Measurements from ENCODE around the gene NPLOC4.

The NPLOC4 gene

DNA sequence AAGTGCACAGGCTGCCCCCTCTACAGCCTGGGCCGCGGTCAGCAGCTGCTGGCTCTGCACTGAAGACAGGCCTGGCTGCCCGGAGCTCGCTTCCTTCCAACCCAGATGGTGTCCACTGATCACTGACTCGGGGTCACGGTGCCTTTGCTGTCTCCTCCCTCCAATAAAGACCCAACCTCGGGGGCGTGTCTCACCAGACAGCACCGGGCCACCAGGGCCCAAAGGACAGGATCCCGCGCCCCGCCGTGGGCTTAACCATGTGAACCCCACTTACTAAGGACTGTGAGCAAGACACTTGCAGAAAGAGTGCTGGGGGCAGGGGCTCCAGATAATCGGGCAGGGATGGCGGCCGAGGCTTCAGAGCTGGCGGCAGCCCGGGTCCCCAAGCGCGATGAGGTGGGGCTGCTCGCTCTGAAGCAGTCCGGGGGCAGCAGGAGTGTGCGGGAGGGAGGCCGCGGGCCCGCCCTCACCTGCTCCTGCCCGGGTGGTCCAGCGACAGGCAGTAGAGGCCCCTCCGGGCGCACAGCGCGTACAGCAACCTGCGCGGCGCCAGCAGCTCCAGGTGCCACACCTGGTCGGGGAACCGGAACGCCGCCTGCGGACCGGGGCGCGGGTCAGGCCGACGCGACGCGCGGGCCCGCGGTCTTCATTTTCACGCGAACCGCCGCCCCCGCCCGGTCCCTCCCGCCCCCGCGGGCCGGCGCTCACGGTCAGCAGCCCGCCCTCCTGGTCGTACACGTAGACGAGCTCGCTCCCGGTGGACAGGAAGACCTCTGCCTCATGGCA lies 85.3 kb downstream of the NPLOC4 start (continued):
- TF ChIP-seq ZNF155 (tag by site-specific recombination; IDR thresholded peaks at IDR 0.05) (no peak), ZBTB10 (tag by site-specific recombination; IDR thresholded peaks at IDR 0.05) (no peak), ZNF660 (tag by site-specific recombination; IDR thresholded peaks at IDR 0.05) (no peak; the same call in 1 of the 2 replicates), ZNF530 (tag by site-specific recombination; IDR thresholded peaks at IDR 0.05; ENCODE audit: low read depth) (no peak), ZNF521 (tag by site-specific recombination; IDR thresholded peaks at IDR 0.05) (no peak), ZFHX2 (tag by site-specific recombination; conservative IDR thresholded peaks at IDR 0.05) (peak; percentile 62), HOXC10 (CRISPR knock-in tag; IDR thresholded peaks at IDR 0.05) (0 out of 2 replicates have a peak, but pooled peaks have one; percentile 46), BCL11A (tag by site-specific recombination; IDR thresholded peaks at IDR 0.05; ENCODE audit: low read depth) (no peak), BCL6B (tag by site-specific recombination; IDR thresholded peaks at IDR 0.05) (no peak)

- no peaks in the 10 kb centered on the region for H3K9me3 ChIP-seq (ENCODE audit: control insufficient read depth, insufficient read depth, low read depth, low read length)
- peaks cover 12% of the 10 kb centered on the region for H3K4me1 ChIP-seq (ENCODE audit: control insufficient read depth, insufficient read depth, low read length)
- H3K27ac ChIP-seq (ENCODE audit: extremely low read depth, low read depth, low read length) = peak overlapping the region; percentile 74; the same call in 1 of the 2 replicates
- CTCF ChIA-PET = interaction anchor here (0.6 to 3.9 kb wide), 3 partner anchors 50 to 487 kb away, joined by 3 to 23 read pairs (median 3); partner anchors contain the start of gene DCXR
- POLR2A ChIA-PET = interaction anchor here (2.1 to 3.4 kb wide), 3 partner anchors 8 to 40 kb away, joined by 8 to 48 read pairs (median 12); partner anchors contain the start of gene ACTG1
- peak; percentile 23; the same call in 1 of the 2 replicates for TF ChIP-seq GLIS2 (tag by site-specific recombination; IDR thresholded peaks at IDR 0.05)
- no peak for TF ChIP-seq ZNF677 (tag by site-specific recombination; IDR thresholded peaks at IDR 0.05)
- peaks cover 9 to 48% of the 10 kb centered on the region in 2 experiments; a peak in 2 of 3 replicates for H3K36me3 ChIP-seq (ENCODE audit: control insufficient read depth in 2 of 2, insufficient read depth in 1 of 2, low read length in 2 of 2)
- H3K4me3 ChIP-seq (ENCODE audit: low read depth, low read length) = peak overlapping the region; percentile 86
Observed at GRCh38 chr17:81550830-81551457, 86.0 kb downstream of the NPLOC4 start.

GRCh38 chr17:81550285-81550684 lies 86.6 kb downstream of the NPLOC4 start:
- CTCF ChIA-PET = interaction anchor here (0.6 to 3.9 kb wide), 3 partner anchors 27 to 487 kb away, joined by 3 to 23 read pairs (median 7); partner anchors contain the start of gene DCXR
- Histone ChIP-seq H3K27ac (ENCODE audit: extremely low read depth, low read depth, low read length) (no peak overlapping the region), H3K4me1 (ENCODE audit: control insufficient read depth, insufficient read depth, low read length) (peaks cover 12% of the 10 kb centered on the region), H3K36me3 (ENCODE audit: control insufficient read depth in 2 of 2, insufficient read depth in 1 of 2, low read length in 2 of 2) (peaks cover 9 to 54% of the 10 kb centered on the region in 2 experiments; a peak in 2 of 3 replicates), H3K9me3 (ENCODE audit: control insufficient read depth, insufficient read depth, low read depth, low read length) (no peaks in the 10 kb centered on the region), H3K4me3 (ENCODE audit: low read depth, low read length) (no peak overlapping the region)
- POLR2A ChIA-PET = interaction anchor here (3.4 kb wide), 1 partner anchor 40 kb away, joined by 48 read pairs; the partner anchor contains the start of gene ACTG1
- TF ChIP-seq ZBTB48 (tag by site-specific recombination; IDR thresholded peaks at IDR 0.05) (no peak), ZNF132 (tag by site-specific recombination; IDR thresholded peaks at IDR 0.05; ENCODE audit: borderline replicate concordance) (no peak), ZNF114 (tag by site-specific recombination; IDR thresholded peaks at IDR 0.05) (no peak), GLI2 (tag by site-specific recombination; IDR thresholded peaks at IDR 0.05; ENCODE audit: borderline replicate concordance, low read depth) (no peak), ZNF112 (tag by site-specific recombination; IDR thresholded peaks at IDR 0.05) (no peak), KLF7 (tag by site-specific recombination; IDR thresholded peaks at IDR 0.05; ENCODE audit: borderline replicate concordance) (no peak), OSR2 (tag by site-specific recombination; IDR thresholded peaks at IDR 0.05) (no peak), BCL11A (tag by site-specific recombination; IDR thresholded peaks at IDR 0.05; ENCODE audit: low read depth) (no peak), ZNF777 (tag by site-specific recombination; IDR thresholded peaks at IDR 0.05; ENCODE audit: borderline replicate concordance) (no peak), ZBTB49 (tag by site-specific recombination; IDR thresholded peaks at IDR 0.05; ENCODE audit: low read depth) (no peak), TRIM28 (IDR thresholded peaks at IDR 0.05; ENCODE audit: borderline replicate concordance, low read length) (no peak), ZNF600 (tag by site-specific recombination; IDR thresholded peaks at IDR 0.05) (no peak), OVOL3 (tag by site-specific recombination; IDR thresholded peaks at IDR 0.05) (no peak), ELK4 (IDR thresholded peaks at IDR 0.05; ENCODE audit: borderline replicate concordance, low read depth, low read length) (no peak)

All from HEK293 (cell line).